Measurements from ENCODE around the gene GBA2.

The GBA2 gene

GRCh38 chr9:35723426-35723825, 25.6 kb downstream of the GBA2 start:
- in situ Hi-C loops (cut with MboI; ENCODE audit: low sequenced_read_pairs): no loop called here

- in situ Hi-C loops (cut with MboI; ENCODE audit: low sequenced_read_pairs): no loop called here
These were observed 29.5 kb downstream of the GBA2 start for GRCh38 chr9:35719546-35719945.

- in situ Hi-C loops (cut with MboI; ENCODE audit: low sequenced_read_pairs): no loop called here
These were observed 30.1 kb downstream of the GBA2 start for GRCh38 chr9:35718721-35719511.

- in situ Hi-C loops (cut with MboI; ENCODE audit: low sequenced_read_pairs): no loop called here
These were observed 31.7 kb downstream of the GBA2 start for GRCh38 chr9:35717132-35717870.

GRCh38 chr9:35716230-35716629, 32.8 kb downstream of the GBA2 start:
- in situ Hi-C loops (cut with MboI; ENCODE audit: low sequenced_read_pairs): no loop called here

GRCh38 chr9:35714579-35715252, 34.3 kb downstream of the GBA2 start:
- in situ Hi-C loops (cut with MboI; ENCODE audit: low sequenced_read_pairs): no loop called here

GRCh38 chr9:35714123-35714522, 34.9 kb downstream of the GBA2 start:
- in situ Hi-C loops (cut with MboI; ENCODE audit: low sequenced_read_pairs): no loop called here

GRCh38 chr9:35713578-35713977, 35.5 kb downstream of the GBA2 start:
- in situ Hi-C loops (cut with MboI; ENCODE audit: low sequenced_read_pairs): no loop called here

GRCh38 chr9:35712762-35713400, 36.1 kb downstream of the GBA2 start:
- in situ Hi-C loops (cut with MboI; ENCODE audit: low sequenced_read_pairs): no loop called here

- in situ Hi-C loops (cut with MboI; ENCODE audit: low sequenced_read_pairs): no loop called here
These were observed 37.3 kb downstream of the GBA2 start for GRCh38 chr9:35711501-35712428.

GRCh38 chr9:35710818-35711500, 38.1 kb downstream of the GBA2 start:
- in situ Hi-C loops (cut with MboI; ENCODE audit: low sequenced_read_pairs): no loop called here

- in situ Hi-C loops (cut with MboI; ENCODE audit: low sequenced_read_pairs): no loop called here
These were observed 40.9 kb downstream of the GBA2 start for GRCh38 chr9:35708146-35708545.

- in situ Hi-C loops (cut with MboI; ENCODE audit: low sequenced_read_pairs): no loop called here
These were observed 42.1 kb downstream of the GBA2 start for GRCh38 chr9:35706951-35707350.

- in situ Hi-C loops (cut with MboI; ENCODE audit: low sequenced_read_pairs): no loop called here
These were observed 43.1 kb downstream of the GBA2 start for GRCh38 chr9:35705836-35706430.

GRCh38 chr9:35705372-35705771, 43.7 kb downstream of the GBA2 start:
- in situ Hi-C loops (cut with MboI; ENCODE audit: low sequenced_read_pairs): no loop called here

GRCh38 chr9:35703906-35704672, 44.9 kb downstream of the GBA2 start:
- in situ Hi-C loops (cut with MboI; ENCODE audit: low sequenced_read_pairs): no loop called here

GRCh38 chr9:35702696-35703095, 46.3 kb downstream of the GBA2 start:
- in situ Hi-C loops (cut with MboI; ENCODE audit: low sequenced_read_pairs): no loop called here

- in situ Hi-C loops (cut with MboI; ENCODE audit: low sequenced_read_pairs): no loop called here
These were observed 48.1 kb downstream of the GBA2 start for GRCh38 chr9:35700942-35701341.

All from HL-60/S4 (cell line).